Kidney tubule cell (primary cell): ENCODE data around the gene SLC26A5.
A peak's percentile ranks its signal among the peaks of the same experiment; 100 is the strongest.
"Not testable (repeated sequence)": the region's sequence is repeated elsewhere in the genome, so short reads cannot be mapped to it uniquely, and the experiment has no call there.

Experiments used
- DNase-seq: peaks from one replicate; pipeline ENCODE4 v3.0.0-alpha.2; 2018; ENCODE audit warnings: low spot score

Gene SLC26A5

GRCh38 chr7:103446049-103446520, at the start of gene SLC26A5:
Gene SLC26A5 (minus strand): TSS chr7:103446207. CDS start chr7:103421514, 24,693 bp downstream.
- DNase-seq = peak; percentile 26

GRCh38 chr7:103487419-103487818, 41.4 kb upstream of the SLC26A5 start:
- no peak for DNase-seq

- not testable (repeated sequence) for DNase-seq
Observed at GRCh38 chr7:103486873-103487272, 40.9 kb upstream of the SLC26A5 start.

GRCh38 chr7:103480771-103481170, 34.8 kb upstream of the SLC26A5 start:
- DNase-seq = no peak

GRCh38 chr7:103474956-103475355, 28.9 kb upstream of the SLC26A5 start:
- DNase-seq = no peak

GRCh38 chr7:103469095-103469948, 23.3 kb upstream of the SLC26A5 start:
- DNase-seq = no peak

- DNase-seq = no peak
Observed at GRCh38 chr7:103466814-103467213, 20.8 kb upstream of the SLC26A5 start.

- DNase-seq = no peak
Observed at GRCh38 chr7:103462358-103462757, 16.4 kb upstream of the SLC26A5 start.

GRCh38 chr7:103447073-103447960, 1.3 kb upstream of the SLC26A5 start:
- peak; percentile 49 for DNase-seq

- DNase-seq = peak; percentile 13
Observed at GRCh38 chr7:103445228-103446048, 569 bp downstream of the SLC26A5 start.

GRCh38 chr7:103439661-103440060, 6.3 kb downstream of the SLC26A5 start:
- DNase-seq = no peak

GRCh38 chr7:103437623-103438022, 8.4 kb downstream of the SLC26A5 start:
- no peak for DNase-seq

GRCh38 chr7:103432712-103433111, 13.3 kb downstream of the SLC26A5 start:
- no peak for DNase-seq

GRCh38 chr7:103425177-103425576, 20.8 kb downstream of the SLC26A5 start:
- DNase-seq = no peak

- no peak for DNase-seq
Observed at GRCh38 chr7:103423467-103424179, 22.4 kb downstream of the SLC26A5 start.

- DNase-seq = no peak
Observed at GRCh38 chr7:103420857-103421384, 25.1 kb downstream of the SLC26A5 start.

GRCh38 chr7:103418241-103418640, 27.8 kb downstream of the SLC26A5 start:
- no peak for DNase-seq

GRCh38 chr7:103413407-103413806, 32.6 kb downstream of the SLC26A5 start:
- DNase-seq = no peak

GRCh38 chr7:103412151-103412550, 33.9 kb downstream of the SLC26A5 start:
- no peak for DNase-seq

GRCh38 chr7:103405789-103406613, 40.0 kb downstream of the SLC26A5 start:
- not testable (repeated sequence) for DNase-seq
